22Rv1 (cell line): ENCODE measurements around the gene MED12L.

Source experiments
- CTCF ChIP-seq: fragments of 450-650 bp; IDR thresholded peaks from 2 replicates; pipeline ENCODE4 v1.5.1; 2017; ENCODE audit warnings: mild to moderate bottlenecking
- ZFX ChIP-seq: fragments of 450-650 bp; IDR thresholded peaks from 2 replicates; pipeline ENCODE4 v1.6.1; 2017; ENCODE audit warnings: antibody characterized with exemption, borderline replicate concordance

DNA sequence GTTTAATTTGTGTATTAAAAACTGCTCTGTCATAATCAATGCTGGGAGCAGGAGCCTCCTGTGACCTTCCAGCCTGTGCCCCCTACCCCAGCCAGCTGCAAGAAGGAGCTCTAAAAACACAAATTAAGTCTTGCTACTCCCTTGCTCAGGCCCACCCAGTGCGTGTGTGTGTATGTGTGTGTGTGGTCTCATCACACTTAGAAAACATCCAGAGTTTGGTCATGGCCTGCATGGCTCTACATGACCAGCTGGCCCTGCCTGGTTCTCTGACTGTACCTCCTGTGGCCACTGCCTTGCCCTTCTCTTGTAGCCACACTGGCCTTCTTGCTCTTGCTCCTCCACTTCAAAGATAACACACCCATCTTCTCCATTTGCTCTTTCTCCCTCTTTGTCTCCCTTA, 179.1 kb downstream of the MED12L start:
- TF ChIP-seq CTCF (no peak), ZFX (no peak)
